HL-60 (cell line): ENCODE data around the gene SRMS.
"Not testable (repeated sequence)": the region's sequence is repeated elsewhere in the genome, so short reads cannot be mapped to it uniquely, and the experiment has no call there.

Experiments
- DNase-seq, 2 experiments: peaks; one replicate each; pipeline ENCODE4 v3.0.0-alpha.2; 2010 to 2020; ENCODE audit warnings: low read depth in 1 of 2, low spot score in 1 of 2
- H3K27ac ChIP-seq: fragments of 250-450 bp; sonication (Bioruptor Pico); replicated peaks from 2 replicates; pipeline ENCODE4 v1.5.1; 2020; ENCODE audit warnings: mild to moderate bottlenecking, moderate library complexity
- H3K27me3 ChIP-seq: fragments of 250-450 bp; sonication (Bioruptor Pico); 2 replicates; pipeline ENCODE4 v1.5.1; 2021; ENCODE audit warnings: mild to moderate bottlenecking, moderate library complexity; ENCODE audit not compliant: insufficient read depth, poor library complexity, severe bottlenecking
- H3K4me3 ChIP-seq: replicated peaks from 2 replicates; pipeline ENCODE4 v1.5.1; 2011; ENCODE audit warnings: mild to moderate bottlenecking, control low read depth, low read length; ENCODE audit not compliant: insufficient read depth
- CTCF ChIP-seq: IDR thresholded peaks from one replicate; pipeline ENCODE4 v1.5.1; 2011; ENCODE audit warnings: low read length, control low read depth, inconsistent platforms; ENCODE audit not compliant: insufficient read depth
- GABPA ChIP-seq: IDR thresholded peaks from 2 replicates; pipeline ENCODE4 v1.6.1; 2012; ENCODE audit warnings: low read depth
- POLR2AphosphoS5 ChIP-seq: IDR thresholded peaks from 2 replicates; pipeline ENCODE4 v1.6.1; 2012; ENCODE audit warnings: low read depth
- REST ChIP-seq: IDR thresholded peaks from 2 replicates; pipeline ENCODE4 v1.6.1; 2012; ENCODE audit warnings: low read depth; ENCODE audit not compliant: insufficient replicate concordance
- SPI1 ChIP-seq: IDR thresholded peaks from 2 replicates; pipeline ENCODE4 v1.6.1; 2012; ENCODE audit warnings: low read depth, mild to moderate bottlenecking, borderline replicate concordance

Gene SRMS

GRCh38 chr20:63573647-63574131 lies 26.1 kb upstream of the SRMS start:
- H3K27ac ChIP-seq = no peak overlapping the region
- TF ChIP-seq CTCF (no peak), REST (no peak), POLR2AphosphoS5 (no peak), GABPA (no peak), SPI1 (no peak)
- H3K27me3 ChIP-seq = peaks cover 60% of the 10 kb centered on the region
- H3K4me3 ChIP-seq = peak overlapping the region; percentile 50
- DNase-seq = no peak

GRCh38 chr20:63572788-63573646 lies 25.5 kb upstream of the SRMS start:
- Histone ChIP-seq H3K27me3 (peaks cover 62% of the 10 kb centered on the region), H3K27ac (no peak overlapping the region), H3K4me3 (no peak overlapping the region)
- no peak for DNase-seq
- no peak for TF ChIP-seq POLR2AphosphoS5
- no peak for TF ChIP-seq GABPA
- no peak for TF ChIP-seq SPI1
- no peak for TF ChIP-seq REST
- no peak for TF ChIP-seq CTCF

GRCh38 chr20:63572071-63572787 lies 24.7 kb upstream of the SRMS start:
- TF ChIP-seq CTCF (no peak), POLR2AphosphoS5 (no peak), SPI1 (no peak), GABPA (no peak), REST (no peak)
- Histone ChIP-seq H3K27ac (no peak overlapping the region), H3K27me3 (peaks cover 62% of the 10 kb centered on the region), H3K4me3 (no peak overlapping the region)
- DNase-seq = no peak

GRCh38 chr20:63571087-63571478 lies 23.5 kb upstream of the SRMS start:
- DNase-seq, H3K4me3 ChIP-seq, H3K27ac ChIP-seq: not testable (repeated sequence)
- peaks cover 51% of the 10 kb centered on the region for H3K27me3 ChIP-seq
